ENCODE measurements around the gene ERBB4. TPM values are rescaled to one million over a fixed set of nuclear protein-coding genes. Genes with fewer than 3 reads are reported as not detected.

Gene ERBB4
- total and polyA plus RNA-seq, 2 of the 8 experiments (the other 6 are each of a cell fraction or from before 2014, with no cell fraction given), result 0.34 to 1.3 TPM

DNA sequence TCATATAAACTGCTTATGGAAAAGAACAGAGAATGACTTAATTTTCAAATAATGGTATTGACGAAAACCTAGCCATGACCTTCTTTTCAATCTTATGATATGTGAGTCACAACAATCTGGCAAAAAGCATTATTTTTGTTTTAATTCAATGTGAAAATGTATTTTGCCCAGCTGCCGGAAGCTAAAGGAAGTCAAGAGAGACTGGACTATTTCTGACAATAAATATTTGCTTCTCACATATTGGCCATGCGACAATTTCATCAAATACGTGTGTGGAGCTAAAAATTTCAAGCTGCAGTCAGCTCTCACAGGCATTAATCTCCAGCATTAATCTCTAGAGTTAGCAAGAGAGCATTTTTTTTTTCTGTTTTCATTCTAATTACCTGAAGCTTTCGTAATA lies 1101.2 kb downstream of the ERBB4 start:
- Histone ChIP-seq H4K8ac (ENCODE audit: extremely low read depth, insufficient read depth, low read length) (no peak overlapping the region), H3K4me3 (ENCODE audit: extremely low read depth in 1 of 4, insufficient read depth in 2 of 4, low read depth in 3 of 4, low read length in 4 of 4) (no peak overlapping the region), H2BK5ac (ENCODE audit: low read depth, low read length) (no peak overlapping the region), H3K56ac (replicated peaks; ENCODE audit: insufficient read length, low read depth, low read length) (no peak overlapping the region), H2AK5ac (ENCODE audit: low read depth, low read length) (no peak overlapping the region), H3K14ac (ENCODE audit: insufficient read length) (no peak overlapping the region), H4K91ac (replicated peaks; ENCODE audit: insufficient read length, low read length) (no peak overlapping the region), H3K9ac (replicated peaks in 1 of 4; ENCODE audit: extremely low read depth in 1 of 4, low read depth in 3 of 4, low read length in 3 of 4) (no peak overlapping the region), H3K9me3 (ENCODE audit: insufficient read depth in 2 of 2, low read depth in 1 of 2, low read length in 1 of 2) (no peaks in the 10 kb centered on the region; a peak in 1 of 4 replicates), H3K23me2 (ENCODE audit: low read depth, low read length) (no peaks in the 10 kb centered on the region), H3K36me3 (ENCODE audit: control insufficient read depth in 2 of 4, insufficient read depth in 4 of 4, low read length in 3 of 4) (no peaks in the 10 kb centered on the region), H3K79me2 (ENCODE audit: control insufficient read depth in 1 of 2, insufficient read depth in 2 of 2, low read length in 2 of 2) (no peaks in the 10 kb centered on the region), H3K23ac (ENCODE audit: insufficient read length) (no peak overlapping the region), H2BK15ac (ENCODE audit: low read length) (no peak overlapping the region), H3K27ac (ENCODE audit: low read depth, low read length) (no peak overlapping the region), H3K18ac (ENCODE audit: extremely low read depth, low read length) (no peak overlapping the region), H2BK12ac (ENCODE audit: low read depth, low read length) (no peak overlapping the region), H4K5ac (ENCODE audit: insufficient read length, low read depth, low read length) (no peak overlapping the region), H3K4ac (replicated peaks; ENCODE audit: insufficient read length, low read depth, low read length) (no peak overlapping the region), H3K4me1 (replicated peaks in 1 of 4; ENCODE audit: control insufficient read depth in 3 of 4, insufficient read depth in 4 of 4, low read length in 3 of 4) (peaks cover 0 to 4% (median 0%) of the 10 kb centered on the region in 4 experiments; a peak in 1 of 7 replicates), H4K20me1 (replicated peaks in 1 of 2; ENCODE audit: control insufficient read depth in 1 of 2, insufficient read depth in 2 of 2, low read length in 2 of 2) (no peaks in the 10 kb centered on the region), H3K79me1 (ENCODE audit: low read depth, low read length) (no peaks in the 10 kb centered on the region), H2BK20ac (ENCODE audit: low read length) (no peak overlapping the region), H3K27me3 (replicated peaks in 1 of 4; ENCODE audit: control insufficient read depth in 3 of 4, extremely low read depth in 1 of 4, insufficient read depth in 3 of 4, low read length in 3 of 4) (no peaks in the 10 kb centered on the region), H2AFZ (ENCODE audit: low read length) (no peak overlapping the region), H3K4me2 (ENCODE audit: insufficient read depth in 1 of 2, low read depth in 2 of 2, low read length in 2 of 2) (no peak overlapping the region), H2BK120ac (replicated peaks; ENCODE audit: low read depth, low read length) (no peak overlapping the region)
- 89% methylated on average over 5 of the region's 5 CpGs; no CpG with 5 or more reads in 1 of the 2 experiments for WGBS, 2 experiments (ENCODE audit: extremely low coverage in 1 of 2, insufficient coverage in 1 of 2, insufficient read length in 1 of 2, insufficient replicate concordance in 2 of 2, low coverage in 1 of 2, low lambda C conversion rate in 2 of 2, missing lambda C conversion rate in 1 of 2)
- DNase-seq (ENCODE audit: low read depth in 1 of 2, low spot score in 2 of 2), result no peak
- ChIA-PET CTCF (ENCODE audit: partially characterized antibody) (interaction anchor here (0.7 to 4.8 kb wide), 5 partner anchors 12 to 381 kb away, joined by 3 to 18 read pairs (median 4); no protein-coding TSS in a partner anchor), POLR2A (ENCODE audit: partially characterized antibody) (no interaction called here)
- FAIRE-seq, result no peak
- TF ChIP-seq SP4 (IDR thresholded peaks at IDR 0.05; ENCODE audit: low read length), result no peak
- no peak for TF ChIP-seq RAD21 (IDR thresholded peaks at IDR 0.05 in 1 of 2, conservative IDR thresholded peaks at IDR 0.05 in 1 of 2; ENCODE audit: low read depth in 2 of 2, low read length in 2 of 2)
- TF ChIP-seq MAX (IDR thresholded peaks at IDR 0.05), result no peak
- no peak for TF ChIP-seq SIX5 (IDR thresholded peaks at IDR 0.05; ENCODE audit: low read depth, low read length)
- no peak for TF ChIP-seq NRF1 (IDR thresholded peaks at IDR 0.05; ENCODE audit: low read depth, low read length)
- TF ChIP-seq RFX5 (IDR thresholded peaks at IDR 0.05; ENCODE audit: borderline replicate concordance, low read depth, low read length), result no peak
- no peak for TF ChIP-seq GTF2F1 (IDR thresholded peaks at IDR 0.05; ENCODE audit: borderline replicate concordance, low read depth, low read length)
- TF ChIP-seq PHF8 (conservative IDR thresholded peaks at IDR 0.05; ENCODE audit: low read depth, low read length), result no peak
- TF ChIP-seq CBX8 (IDR thresholded peaks at IDR 0.05; ENCODE audit: borderline replicate concordance, low read depth, low read length), result no peak
- no peak for TF ChIP-seq BRCA1 (IDR thresholded peaks at IDR 0.05; ENCODE audit: low read depth, low read length)
- no peak for TF ChIP-seq YY1 (IDR thresholded peaks at IDR 0.05; ENCODE audit: low read depth, low read length)
- no peak for TF ChIP-seq KDM1A (IDR thresholded peaks at IDR 0.05; ENCODE audit: borderline replicate concordance, low read length)
- no peak for TF ChIP-seq ASH2L (IDR thresholded peaks at IDR 0.05; ENCODE audit: low read length)
- no peak for TF ChIP-seq RXRA (IDR thresholded peaks at IDR 0.05; ENCODE audit: insufficient read depth, low read depth, low read length)
